GM12874 (cell line): ENCODE measurements around the gene ATXN1.

Experiments used
- CTCF ChIP-seq: IDR thresholded peaks from 2 replicates; pipeline ENCODE4 v1.5.1; 2011; ENCODE audit warnings: low read depth, mild to moderate bottlenecking, control low read depth, low read length, moderate library complexity; ENCODE audit not compliant: insufficient read depth

ATXN1 gene

GRCh38 chr6:16415677-16416076 is 345.6 kb downstream of the ATXN1 start:
- TF ChIP-seq CTCF = no peak

GRCh38 chr6:16414205-16414604 is 347.1 kb downstream of the ATXN1 start:
- no peak for TF ChIP-seq CTCF

- TF ChIP-seq CTCF = no peak
Observed at GRCh38 chr6:16413399-16413798, 347.9 kb downstream of the ATXN1 start.

GRCh38 chr6:16412982-16413381 is 348.3 kb downstream of the ATXN1 start:
- TF ChIP-seq CTCF = no peak

GRCh38 chr6:16412171-16412570 is 349.1 kb downstream of the ATXN1 start:
- no peak for TF ChIP-seq CTCF

- peak; percentile 86 for TF ChIP-seq CTCF
Observed at GRCh38 chr6:16409531-16410441, 351.5 kb downstream of the ATXN1 start.

GRCh38 chr6:16408766-16409165 is 352.5 kb downstream of the ATXN1 start:
- no peak for TF ChIP-seq CTCF
